SK-N-SH (cell line): Measurements from ENCODE around the gene TIMM22.

Experiments used
- CHD2 ChIP-seq: fragments of 150-350 bp; IDR thresholded peaks from 2 replicates; pipeline ENCODE4 v1.6.1; 2018; ENCODE audit warnings: low read length; ENCODE audit not compliant: partially characterized antibody
- EP300 ChIP-seq, 2 experiments: IDR thresholded peaks; 2 replicates each; pipeline versions ENCODE4 v1.4.0 to v1.6.1; 2012; ENCODE audit warnings: borderline replicate concordance in 1 of 2, low read depth in 1 of 2, low read length in 1 of 2
- EZH2phosphoT487 ChIP-seq: fragments of 200-600 bp; sonication (generic); IDR thresholded peaks from 2 replicates; pipeline ENCODE4 v1.6.1; 2017; ENCODE audit warnings: low read depth, mixed run types, mild to moderate bottlenecking, antibody characterized with exemption, moderate library complexity, borderline replicate concordance
- FOSL2 ChIP-seq: IDR thresholded peaks from 2 replicates; pipeline ENCODE4 v1.4.0; 2012; ENCODE audit warnings: low read depth, mild to moderate bottlenecking, moderate library complexity, borderline replicate concordance
- JUND ChIP-seq: IDR thresholded peaks from 2 replicates; pipeline ENCODE4 v1.4.0; 2012
- POLR2AphosphoS5 ChIP-seq: IDR thresholded peaks from 2 replicates; pipeline ENCODE4 v1.6.1; 2012; ENCODE audit warnings: low read depth, low read length
- RAD21 ChIP-seq: IDR thresholded peaks from 2 replicates; pipeline ENCODE4 v1.6.1; 2012; ENCODE audit warnings: mild to moderate bottlenecking, low read length
- RFX5 ChIP-seq: IDR thresholded peaks from 2 replicates; pipeline ENCODE4 v1.6.1; 2012; ENCODE audit warnings: mild to moderate bottlenecking, improper control_type of control experiment, low read length
- SIN3A ChIP-seq: IDR thresholded peaks from 2 replicates; pipeline ENCODE4 v1.6.1; 2012; ENCODE audit warnings: low read depth, mild to moderate bottlenecking, low read length, moderate library complexity, borderline replicate concordance
- TAF1 ChIP-seq: IDR thresholded peaks from 2 replicates; pipeline ENCODE4 v1.6.1; 2012; ENCODE audit warnings: low read depth, mild to moderate bottlenecking, low read length, moderate library complexity, borderline replicate concordance
- TCF12 ChIP-seq: IDR thresholded peaks from 2 replicates; pipeline ENCODE4 v1.4.0; 2012
- TEAD4 ChIP-seq: IDR thresholded peaks from 2 replicates; pipeline ENCODE4 v1.4.0; 2012; ENCODE audit warnings: mild to moderate bottlenecking, borderline replicate concordance; ENCODE audit not compliant: insufficient read depth
- TF ChIP-seq, protein P1 (sequence below): fragments of 200-600 bp; sonication (generic); IDR thresholded peaks from 2 replicates; pipeline ENCODE4 v1.6.1; 2017; ENCODE audit warnings: antibody characterized with exemption, mild to moderate bottlenecking, moderate library complexity

DNA sequence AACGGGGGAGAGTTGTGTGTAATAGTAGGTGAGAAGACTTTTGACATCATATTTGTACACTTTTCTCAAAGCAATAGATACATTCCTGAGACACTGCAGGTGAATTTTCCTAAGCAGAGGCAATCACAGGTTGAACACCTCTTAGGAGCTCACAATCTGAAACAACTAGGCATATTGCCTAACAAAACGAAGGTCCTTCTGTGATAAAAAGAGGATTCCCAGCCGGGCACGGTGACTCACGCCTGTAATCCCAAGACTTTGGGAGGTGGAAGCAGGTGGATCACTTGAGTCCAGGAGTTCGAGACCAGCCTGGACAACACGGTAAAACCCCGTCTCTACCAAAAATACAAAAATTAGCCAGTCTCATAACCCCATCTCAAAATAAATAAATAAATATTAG lies 34.8 kb upstream of the TIMM22 start:
- TF ChIP-seq, protein P1, sequence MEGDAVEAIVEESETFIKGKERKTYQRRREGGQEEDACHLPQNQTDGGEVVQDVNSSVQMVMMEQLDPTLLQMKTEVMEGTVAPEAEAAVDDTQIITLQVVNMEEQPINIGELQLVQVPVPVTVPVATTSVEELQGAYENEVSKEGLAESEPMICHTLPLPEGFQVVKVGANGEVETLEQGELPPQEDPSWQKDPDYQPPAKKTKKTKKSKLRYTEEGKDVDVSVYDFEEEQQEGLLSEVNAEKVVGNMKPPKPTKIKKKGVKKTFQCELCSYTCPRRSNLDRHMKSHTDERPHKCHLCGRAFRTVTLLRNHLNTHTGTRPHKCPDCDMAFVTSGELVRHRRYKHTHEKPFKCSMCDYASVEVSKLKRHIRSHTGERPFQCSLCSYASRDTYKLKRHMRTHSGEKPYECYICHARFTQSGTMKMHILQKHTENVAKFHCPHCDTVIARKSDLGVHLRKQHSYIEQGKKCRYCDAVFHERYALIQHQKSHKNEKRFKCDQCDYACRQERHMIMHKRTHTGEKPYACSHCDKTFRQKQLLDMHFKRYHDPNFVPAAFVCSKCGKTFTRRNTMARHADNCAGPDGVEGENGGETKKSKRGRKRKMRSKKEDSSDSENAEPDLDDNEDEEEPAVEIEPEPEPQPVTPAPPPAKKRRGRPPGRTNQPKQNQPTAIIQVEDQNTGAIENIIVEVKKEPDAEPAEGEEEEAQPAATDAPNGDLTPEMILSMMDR = no peak
- TF ChIP-seq CHD2 (no peak), JUND (no peak), RAD21 (no peak), POLR2AphosphoS5 (no peak), TEAD4 (no peak), EZH2phosphoT487 (no peak), FOSL2 (no peak), RFX5 (no peak), SIN3A (no peak), EP300 (IDR thresholded peaks at IDR 0.05; ENCODE audit: borderline replicate concordance in 1 of 2, low read depth in 1 of 2, low read length in 1 of 2) (no peak), TCF12 (no peak), TAF1 (no peak)
